GM12874 (cell line): ENCODE data around the gene RAD51D.

Experiments used
- CTCF ChIP-seq: IDR thresholded peaks from 2 replicates; pipeline ENCODE4 v1.5.1; 2011; ENCODE audit warnings: low read depth, mild to moderate bottlenecking, control low read depth, low read length, moderate library complexity; ENCODE audit not compliant: insufficient read depth

RAD51D gene

GRCh38 chr17:35056013-35056412, 63.6 kb downstream of the RAD51D start:
- no peak for TF ChIP-seq CTCF

- TF ChIP-seq CTCF = no peak
These were observed 66.5 kb downstream of the RAD51D start for GRCh38 chr17:35053204-35053603.

GRCh38 chr17:35052780-35053179, 66.9 kb downstream of the RAD51D start:
- no peak for TF ChIP-seq CTCF

- no peak for TF ChIP-seq CTCF
These were observed 67.4 kb downstream of the RAD51D start for GRCh38 chr17:35052241-35052610.

GRCh38 chr17:35051579-35052240, 68.0 kb downstream of the RAD51D start:
- no peak for TF ChIP-seq CTCF

GRCh38 chr17:35051183-35051578, 68.5 kb downstream of the RAD51D start:
- TF ChIP-seq CTCF = no peak

GRCh38 chr17:35050170-35050569, 69.5 kb downstream of the RAD51D start:
- no peak for TF ChIP-seq CTCF
